Activated naive CD4-positive, alpha-beta T cell treated with anti-CD3 and anti-CD28 coated beads, Interleukin-2, amount 50 U/mL, for 72 hours (primary cell): ENCODE data around the gene FILIP1. TPM values are rescaled to one million over a fixed set of nuclear protein-coding genes. Genes with fewer than 3 reads are reported as not detected.
A peak's percentile ranks its signal among the peaks of the same experiment; 100 is the strongest.
"Not testable (repeated sequence)": the region's sequence is repeated elsewhere in the genome, so short reads cannot be mapped to it uniquely, and the experiment has no call there.

Experiments used
- ATAC-seq, 2 donors: fragments of 150-1000 bp; cut with Tn5 transposase; 2 replicates each; pipeline ENCODE4 v1.10.0; 2021; ENCODE audit warnings: mild to moderate bottlenecking in 2 of 2, moderate library complexity in 2 of 2
- DNase-seq, 2 donors: peaks; one replicate each; pipeline ENCODE4 v3.0.0; 2021 to 2022; ENCODE audit warnings: low spot score in 2 of 2
- H3K27ac Mint-ChIP-seq, 2 donors: one replicate each; pipeline ENCODE4 v1.8.0; 2022; ENCODE audit warnings: mild to moderate bottlenecking in 2 of 2, mixed read lengths in 2 of 2
- H3K36me3 Mint-ChIP-seq, 2 donors: one replicate each; pipeline ENCODE4 v1.8.0; 2022; ENCODE audit warnings: mixed read lengths in 2 of 2
- H3K9me3 Mint-ChIP-seq, 2 donors: one replicate each; pipeline ENCODE4 v1.8.0; 2022; ENCODE audit warnings: mixed read lengths in 2 of 2
- total RNA-seq, 2 donors: library from RNA; stranded (reverse); gene quantifications; one replicate each; pipeline ENCODE4 v1.2.3, GENCODE V29; 2022

Gene FILIP1
- total RNA-seq, 2 donors from 2014 or later, result not detected

- DNase-seq, result no peak
- Mint-ChIP-seq H3K27ac (no peak overlapping the region), H3K36me3 (no peaks in the 10 kb centered on the region), H3K9me3 (no peaks in the 10 kb centered on the region)
- no peak for ATAC-seq
These were observed 14.7 kb downstream of the FILIP1 start for GRCh38 chr6:75478929-75479328.

DNA sequence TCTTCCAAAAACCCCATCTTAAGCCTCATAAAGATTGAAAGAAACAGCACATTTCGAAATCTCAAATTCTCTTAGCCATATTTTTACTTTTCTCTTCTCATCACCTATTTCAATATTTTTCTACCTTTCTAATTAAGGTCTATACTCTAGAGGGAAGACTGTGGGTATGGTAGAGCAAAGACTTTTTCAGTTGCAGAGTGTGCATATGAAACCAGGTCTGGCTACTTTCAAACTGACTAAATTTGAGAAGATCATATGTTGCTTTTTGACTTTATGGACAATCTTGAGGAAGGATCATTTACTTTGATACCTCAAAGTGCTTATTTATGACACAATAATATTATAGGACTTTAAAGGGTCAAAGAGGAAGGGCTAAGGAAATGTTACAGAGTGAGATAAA, 20.7 kb downstream of the FILIP1 start:
- Mint-ChIP-seq H3K27ac (no peak overlapping the region), H3K36me3 (peaks cover 0 to under 1% of the 10 kb centered on the region in 2 donors), H3K9me3 (no peaks in the 10 kb centered on the region)
- no peak for ATAC-seq
- no peak for DNase-seq

DNA sequence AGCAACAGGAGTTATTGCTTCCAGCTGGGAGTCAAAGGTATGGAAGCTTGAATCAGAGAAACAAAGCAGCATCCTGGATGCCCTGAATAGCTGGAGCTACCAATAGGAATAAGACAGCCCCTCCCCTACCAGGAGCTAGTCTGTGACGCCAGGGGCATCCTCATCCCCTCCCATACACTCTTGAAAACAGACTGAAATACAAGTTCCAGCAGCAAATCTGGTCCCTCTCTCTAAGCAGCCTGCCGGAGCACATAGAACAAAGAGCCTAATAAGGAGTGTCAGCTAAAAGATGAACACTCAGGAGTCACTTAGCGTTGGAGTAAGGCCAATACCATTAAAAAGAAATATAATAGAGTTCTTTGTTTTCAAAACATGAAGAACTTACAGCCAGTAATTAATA, 25.6 kb downstream of the FILIP1 start:
- peaks cover 0 to 9% of the 10 kb centered on the region in 2 donors for H3K36me3 Mint-ChIP-seq
- peaks cover 0 to 6% of the 10 kb centered on the region in 2 donors for H3K9me3 Mint-ChIP-seq
- no peak for DNase-seq
- H3K27ac Mint-ChIP-seq, result no peak overlapping the region
- no peak for ATAC-seq

GRCh38 chr6:75467284-75467683, 26.3 kb downstream of the FILIP1 start:
- no peak for DNase-seq
- Mint-ChIP-seq H3K27ac (no peak overlapping the region), H3K9me3 (peaks cover 0 to 6% of the 10 kb centered on the region in 2 donors), H3K36me3 (peaks cover 0 to 9% of the 10 kb centered on the region in 2 donors)
- no peak for ATAC-seq

- H3K36me3 Mint-ChIP-seq, result peaks cover 0 to 9% of the 10 kb centered on the region in 2 donors
- no peak for DNase-seq
- no peak for ATAC-seq
- H3K27ac Mint-ChIP-seq, result no peak overlapping the region
- H3K9me3 Mint-ChIP-seq, result peaks cover 0 to 6% of the 10 kb centered on the region in 2 donors
These were observed 27.0 kb downstream of the FILIP1 start for GRCh38 chr6:75466636-75467035.

DNA sequence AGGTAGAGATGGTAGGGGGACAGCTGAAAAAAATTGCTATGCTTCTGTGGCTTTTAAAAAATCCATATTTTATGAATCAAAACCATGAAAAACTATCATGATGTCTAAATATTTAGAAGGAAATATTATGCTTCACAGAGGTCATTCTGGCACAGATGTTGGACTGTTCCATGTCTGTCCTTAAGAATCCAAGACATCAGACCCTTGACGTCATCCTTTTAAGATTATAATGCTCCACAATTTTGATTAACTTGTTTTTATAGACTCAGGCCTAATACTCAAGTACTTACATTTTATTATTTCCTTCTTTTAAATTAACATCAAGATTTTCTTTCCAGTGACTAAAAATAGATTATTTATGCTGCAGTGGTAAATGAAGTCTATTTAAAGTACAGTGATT, 29.7 kb downstream of the FILIP1 start:
- Mint-ChIP-seq H3K36me3 (peaks cover 0 to 9% of the 10 kb centered on the region in 2 donors), H3K27ac (no peak overlapping the region), H3K9me3 (peaks cover 0 to 6% of the 10 kb centered on the region in 2 donors)
- no peak for ATAC-seq
- DNase-seq, result no peak

GRCh38 chr6:75463061-75463460, 30.5 kb downstream of the FILIP1 start:
- no peak for ATAC-seq

DNA sequence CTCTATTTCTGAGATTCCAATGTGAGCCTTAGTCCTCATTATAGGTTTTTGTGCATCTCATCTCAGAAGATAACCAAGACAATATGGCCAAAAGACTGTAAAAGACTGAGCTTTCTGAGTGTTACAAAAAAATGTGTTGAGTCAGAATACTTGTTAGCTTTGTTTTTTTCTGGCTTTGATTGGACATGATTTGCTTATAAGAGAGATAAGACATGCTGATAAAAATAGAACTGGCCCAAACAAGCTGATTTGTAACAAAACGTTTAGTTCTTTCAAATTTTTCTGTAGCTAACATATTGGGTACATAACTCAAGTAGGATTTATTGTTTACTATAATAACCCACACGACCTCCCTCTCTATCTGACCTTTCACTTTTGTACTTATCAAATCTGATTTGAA, 32.9 kb downstream of the FILIP1 start:
- ATAC-seq, result no peak
- H3K27ac Mint-ChIP-seq, result no peak overlapping the region

More at GRCh38 chr6:75463061-75463460, 30.5 kb downstream of the FILIP1 start:
- peaks cover 0 to 9% of the 10 kb centered on the region in 2 donors for H3K36me3 Mint-ChIP-seq
- no peak overlapping the region for H3K27ac Mint-ChIP-seq
- DNase-seq, result no peak
- H3K9me3 Mint-ChIP-seq, result peaks cover 0 to 6% of the 10 kb centered on the region in 2 donors

DNA sequence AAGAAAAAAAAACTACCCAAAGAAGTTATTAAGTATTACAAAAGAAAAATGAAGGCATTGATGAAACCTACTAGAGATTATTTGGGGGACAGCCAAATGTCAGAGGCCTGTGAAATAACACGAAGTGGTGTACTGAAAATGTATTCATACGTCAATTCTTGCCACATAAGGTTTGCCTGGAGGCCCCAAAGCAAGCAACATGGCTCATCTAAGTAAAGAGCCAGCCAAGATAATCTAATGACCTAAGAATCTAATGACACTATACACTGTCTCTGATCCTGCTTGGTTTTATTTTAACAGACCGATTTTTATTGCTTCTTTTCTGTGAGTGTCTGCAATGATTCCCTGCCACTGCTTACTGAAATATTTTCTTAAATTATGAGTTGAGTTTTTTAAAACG, 34.7 kb downstream of the FILIP1 start:
- H3K27ac Mint-ChIP-seq, result no peak overlapping the region
- no peaks in the 10 kb centered on the region for H3K36me3 Mint-ChIP-seq
- DNase-seq (no peak), ATAC-seq (no peak)
- no peaks in the 10 kb centered on the region for H3K9me3 Mint-ChIP-seq

More for the DNA sequence above, 32.9 kb downstream of the FILIP1 start:
- Mint-ChIP-seq H3K36me3 (no peaks in the 10 kb centered on the region), H3K9me3 (no peaks in the 10 kb centered on the region)
- DNase-seq, result no peak

GRCh38 chr6:75450903-75451302, 42.7 kb downstream of the FILIP1 start:
- Mint-ChIP-seq H3K27ac (no peak overlapping the region), H3K9me3 (no peaks in the 10 kb centered on the region), H3K36me3 (no peaks in the 10 kb centered on the region)
- ATAC-seq, result no peak
- DNase-seq, result no peak

GRCh38 chr6:75449630-75450206, 43.9 kb downstream of the FILIP1 start:
- no peak for DNase-seq

GRCh38 chr6:75446241-75446880, 47.2 kb downstream of the FILIP1 start:
- DNase-seq (no peak), ATAC-seq (peak in 1 of 2 donors; percentile 56)
- no peaks in the 10 kb centered on the region for H3K9me3 Mint-ChIP-seq
- H3K36me3 Mint-ChIP-seq, result no peaks in the 10 kb centered on the region
- H3K27ac Mint-ChIP-seq, result no peak overlapping the region

More at GRCh38 chr6:75449630-75450206, 43.9 kb downstream of the FILIP1 start:
- Mint-ChIP-seq H3K27ac (no peak overlapping the region), H3K9me3 (no peaks in the 10 kb centered on the region), H3K36me3 (no peaks in the 10 kb centered on the region)
- ATAC-seq, result no peak

DNA sequence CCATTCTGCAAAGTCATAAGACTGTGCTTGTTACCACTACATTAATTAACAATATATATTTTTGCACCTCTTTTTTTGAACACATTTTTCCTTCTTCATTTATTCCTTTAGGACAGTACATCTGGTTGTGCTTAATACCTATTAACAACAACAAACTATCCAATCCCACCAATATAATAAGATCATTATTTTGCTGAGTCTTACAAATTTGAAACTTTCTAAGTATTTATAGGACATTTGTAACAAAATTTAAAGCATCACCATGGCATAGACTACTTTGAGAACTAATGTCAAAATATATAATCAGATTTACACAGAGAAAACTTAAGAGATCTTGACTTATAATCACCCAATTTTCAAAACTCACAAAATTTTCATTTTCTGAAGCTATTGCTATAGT, 47.9 kb downstream of the FILIP1 start:
- no peaks in the 10 kb centered on the region for H3K36me3 Mint-ChIP-seq
- H3K27ac Mint-ChIP-seq, result no peak overlapping the region
- no peak for DNase-seq
- ATAC-seq, result no peak
- no peaks in the 10 kb centered on the region for H3K9me3 Mint-ChIP-seq

GRCh38 chr6:75444899-75445298, 48.7 kb downstream of the FILIP1 start:
- no peak for DNase-seq
- Mint-ChIP-seq H3K36me3 (no peaks in the 10 kb centered on the region), H3K27ac (no peak overlapping the region), H3K9me3 (no peaks in the 10 kb centered on the region)
- ATAC-seq, result no peak

GRCh38 chr6:75441883-75442282, 51.7 kb downstream of the FILIP1 start:
- H3K36me3 Mint-ChIP-seq, result not testable (repeated sequence)

GRCh38 chr6:75441479-75441878, 52.1 kb downstream of the FILIP1 start:
- ATAC-seq, H3K27ac Mint-ChIP-seq, H3K36me3 Mint-ChIP-seq, H3K9me3 Mint-ChIP-seq, DNase-seq: not testable (repeated sequence)

More at GRCh38 chr6:75441883-75442282, 51.7 kb downstream of the FILIP1 start:
- H3K9me3 Mint-ChIP-seq, DNase-seq, H3K27ac Mint-ChIP-seq, ATAC-seq: not testable (repeated sequence)

DNA sequence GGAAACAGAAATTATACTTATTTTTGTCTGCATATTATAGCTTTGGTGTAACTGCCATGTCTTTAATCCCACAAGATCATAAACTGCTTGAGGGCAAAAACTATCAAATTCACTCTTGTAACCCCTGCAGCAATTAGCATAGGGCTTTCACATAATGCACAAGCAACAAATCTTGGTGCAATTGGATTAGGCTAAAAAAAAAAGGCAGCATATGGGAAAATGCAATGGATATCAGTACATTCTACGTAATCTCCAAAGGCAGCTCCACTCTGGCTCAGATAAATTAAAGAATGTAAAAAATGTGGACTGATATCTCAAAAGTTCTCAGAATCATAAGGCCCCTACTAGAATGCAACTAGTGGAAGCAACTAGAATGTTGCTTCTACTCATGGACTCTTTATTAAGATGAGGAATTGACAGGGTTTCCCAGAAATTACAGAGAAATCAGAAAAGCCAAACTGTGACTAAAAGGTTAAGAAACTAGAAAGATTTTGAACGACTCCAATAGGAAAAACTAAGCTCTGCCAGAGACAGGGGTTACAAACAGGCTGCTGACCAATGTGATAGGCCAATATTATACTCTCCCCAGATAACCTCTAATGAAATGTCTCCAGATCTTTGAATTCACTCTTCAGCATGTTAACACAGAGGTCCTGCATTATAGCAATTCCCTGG, 55.0 kb downstream of the FILIP1 start:
- DNase-seq (no peak), ATAC-seq (no peak)
- no peaks in the 10 kb centered on the region for H3K9me3 Mint-ChIP-seq
- no peaks in the 10 kb centered on the region for H3K36me3 Mint-ChIP-seq
- H3K27ac Mint-ChIP-seq, result no peak overlapping the region
